H9 (cell line): ENCODE data around the gene MBNL1. TPM values are rescaled to one million over a fixed set of nuclear protein-coding genes. Genes with fewer than 3 reads are reported as not detected.

ENCODE experiments used
- DNase-seq: peaks from one replicate; pipeline ENCODE4 v3.0.0-alpha.2; 2017
- H2AFZ ChIP-seq: one replicate; pipeline ENCODE4 v1.6.1; 2013; ENCODE audit warnings: mild to moderate bottlenecking, low read length, control low read depth, moderate library complexity
- H2AK5ac ChIP-seq: 2 replicates; pipeline ENCODE4 v1.6.1; 2013; ENCODE audit warnings: low read length, control low read depth, mixed read lengths; ENCODE audit not compliant: insufficient read length
- H2BK120ac ChIP-seq: one replicate; pipeline ENCODE4 v1.6.1; 2013; ENCODE audit warnings: low read depth, mild to moderate bottlenecking, low read length, control low read depth, inconsistent platforms; ENCODE audit not compliant: poor library complexity, severe bottlenecking
- H2BK12ac ChIP-seq: 2 replicates; pipeline ENCODE4 v1.6.1; 2013; ENCODE audit warnings: low read length, control low read depth, mixed read lengths, low read depth; ENCODE audit not compliant: insufficient read length
- H2BK15ac ChIP-seq: 2 replicates; pipeline ENCODE4 v1.6.1; 2013; ENCODE audit warnings: low read depth, low read length, control low read depth
- H2BK20ac ChIP-seq: one replicate; pipeline ENCODE4 v1.6.1; 2013; ENCODE audit warnings: low read depth, mild to moderate bottlenecking, low read length, control low read depth, inconsistent platforms; ENCODE audit not compliant: poor library complexity, severe bottlenecking
- H2BK5ac ChIP-seq: 2 replicates; pipeline ENCODE4 v1.6.1; 2013; ENCODE audit warnings: low read length, control low read depth, mixed read lengths; ENCODE audit not compliant: insufficient read length
- H3K14ac ChIP-seq: 2 replicates; pipeline ENCODE4 v1.6.1; 2013; ENCODE audit warnings: low read length, control low read depth; ENCODE audit not compliant: insufficient read depth
- H3K18ac ChIP-seq: 2 replicates; pipeline ENCODE4 v1.6.1; 2013; ENCODE audit warnings: low read depth, mild to moderate bottlenecking, mixed read lengths, low read length, control low read depth; ENCODE audit not compliant: insufficient read length
- H3K23ac ChIP-seq: 2 replicates; pipeline ENCODE4 v1.6.1; 2013; ENCODE audit warnings: low read length, control low read depth, mixed read lengths, low read depth; ENCODE audit not compliant: insufficient read length
- H3K23me2 ChIP-seq: 2 replicates; pipeline ENCODE4 v1.6.1; 2013; ENCODE audit warnings: low read depth, mild to moderate bottlenecking, mixed read lengths, low read length, control low read depth; ENCODE audit not compliant: insufficient read length, poor library complexity, severe bottlenecking
- H3K27ac ChIP-seq: 2 replicates; pipeline ENCODE4 v1.5.1; 2013; ENCODE audit warnings: low read length, control low read depth, mixed read lengths, low read depth; ENCODE audit not compliant: insufficient read length
- H3K27me3 ChIP-seq: 2 replicates; pipeline ENCODE4 v1.6.1; 2013; ENCODE audit warnings: low read length, control low read depth, inconsistent platforms; ENCODE audit not compliant: insufficient read depth
- H3K4ac ChIP-seq: 2 replicates; pipeline ENCODE4 v1.6.1; 2013; ENCODE audit warnings: low read depth, mild to moderate bottlenecking, control low read depth, inconsistent platforms, low read length, moderate library complexity
- H3K4me1 ChIP-seq: 2 replicates; pipeline ENCODE4 v1.6.1; 2013; ENCODE audit warnings: low read length, control low read depth, inconsistent platforms; ENCODE audit not compliant: insufficient read depth
- H3K4me2 ChIP-seq: 2 replicates; pipeline ENCODE4 v1.6.1; 2013; ENCODE audit warnings: low read length, control low read depth, mixed read lengths; ENCODE audit not compliant: insufficient read length, insufficient read depth
- H3K56ac ChIP-seq: 2 replicates; pipeline ENCODE4 v1.6.1; 2013; ENCODE audit warnings: low read depth, mild to moderate bottlenecking, mixed read lengths, low read length, control low read depth; ENCODE audit not compliant: insufficient read length
- H3K79me1 ChIP-seq: 2 replicates; pipeline ENCODE4 v1.6.1; 2013; ENCODE audit warnings: low read depth, mild to moderate bottlenecking, moderate library complexity, low read length, control low read depth, inconsistent platforms; ENCODE audit not compliant: insufficient read depth, poor library complexity, severe bottlenecking
- H3K79me2 ChIP-seq: 2 replicates; pipeline ENCODE4 v1.6.1; 2013; ENCODE audit warnings: low read length, control low read depth, inconsistent platforms; ENCODE audit not compliant: insufficient read depth
- H3K9ac ChIP-seq: 2 replicates; pipeline ENCODE4 v1.6.1; 2013; ENCODE audit warnings: low read length, control low read depth, mixed read lengths; ENCODE audit not compliant: insufficient read length; ENCODE audit errors: extremely low read depth
- H3K9me3 ChIP-seq: one replicate; pipeline ENCODE4 v1.6.1; 2013; ENCODE audit warnings: low read depth, low read length, inconsistent platforms; ENCODE audit not compliant: control insufficient read depth
- H3T11ph ChIP-seq: one replicate; pipeline ENCODE4 v1.6.1; 2013; ENCODE audit warnings: mild to moderate bottlenecking, low read length, control low read depth, inconsistent platforms
- H4K20me1 ChIP-seq: one replicate; pipeline ENCODE4 v1.6.1; 2013; ENCODE audit not compliant: control insufficient read depth, insufficient read length, insufficient read depth
- H4K5ac ChIP-seq: 2 replicates; pipeline ENCODE4 v1.6.1; 2013; ENCODE audit warnings: low read depth, mild to moderate bottlenecking, mixed read lengths, low read length, control low read depth; ENCODE audit not compliant: insufficient read length
- H4K8ac ChIP-seq: replicated peaks from 2 replicates; pipeline ENCODE4 v1.6.1; 2013; ENCODE audit warnings: low read length, control low read depth, mixed read lengths, low read depth; ENCODE audit not compliant: insufficient read length
- H4K91ac ChIP-seq: 2 replicates; pipeline ENCODE4 v1.6.1; 2013; ENCODE audit warnings: low read depth, mild to moderate bottlenecking, moderate library complexity, mixed read lengths, low read length, control low read depth; ENCODE audit not compliant: insufficient read length
- H3K27ac Mint-ChIP-seq, 3 experiments: 2 replicates in 2 of 3; 3 replicates in 1 of 3; pipeline ENCODE4 v1.8.0; 2020 to 2021; ENCODE audit warnings: mixed read lengths in 3 of 3, mild to moderate bottlenecking in 1 of 3, moderate library complexity in 1 of 3
- H3K27me3 Mint-ChIP-seq: 2 replicates; pipeline ENCODE4 v1.8.0; 2021; ENCODE audit warnings: low read depth, mild to moderate bottlenecking, moderate library complexity, mixed read lengths
- H3K36me3 Mint-ChIP-seq, 3 experiments: 2 replicates in 2 of 3; 3 replicates in 1 of 3; pipeline ENCODE4 v1.8.0; 2020 to 2021; ENCODE audit warnings: low read depth in 3 of 3, mixed read lengths in 3 of 3; ENCODE audit not compliant: insufficient read depth in 1 of 3
- H3K4me1 Mint-ChIP-seq, 2 experiments: 2 replicates each; pipeline ENCODE4 v1.8.0; 2020; ENCODE audit warnings: mixed read lengths in 2 of 2
- H3K4me3 Mint-ChIP-seq, 2 experiments: 2 replicates in 1 of 2; 3 replicates in 1 of 2; pipeline ENCODE4 v1.8.0; 2020 to 2021; ENCODE audit warnings: mild to moderate bottlenecking in 2 of 2, mixed read lengths in 2 of 2, moderate library complexity in 1 of 2
- H3K9me3 Mint-ChIP-seq, 2 experiments: 2 replicates in 1 of 2; 3 replicates in 1 of 2; pipeline ENCODE4 v1.8.0; 2020; ENCODE audit warnings: mild to moderate bottlenecking in 2 of 2, mixed read lengths in 2 of 2, moderate library complexity in 1 of 2
- CTCF ChIP-seq: fragments of 200-600 bp; sonication (generic); conservative IDR thresholded peaks from 3 replicates; pipeline ENCODE4 v1.8.0; 2021; ENCODE audit warnings: antibody characterized with exemption, mild to moderate bottlenecking
- WGBS: extraction: QIAGEN DNeasy Blood & Tissue Kit; methylation state at CpG from one replicate; pipeline ENCODE4 v1.1.7; 2013; ENCODE audit warnings: missing lambda C conversion rate, low lambda C conversion rate, mixed read lengths; ENCODE audit not compliant: insufficient read length; ENCODE audit errors: extremely low coverage; 5-methylcytosine and 5-hydroxymethylcytosine counted together
- total RNA-seq: library from RNA; stranded (reverse); gene quantifications from 2 replicates; pipeline ENCODE4 v1.2.1, GENCODE V29; 2021

The MBNL1 gene
- total RNA-seq, 1 experiment from 2014 or later, result 14.9 TPM

- no peak overlapping the region for H2AK5ac ChIP-seq
- H3K79me2 ChIP-seq, result peaks cover 5% of the 10 kb centered on the region; the same call in 1 of the 2 replicates
- no peak overlapping the region for H3K56ac ChIP-seq
- Mint-ChIP-seq H3K9me3 (no peaks in the 10 kb centered on the region), H3K27me3 (no peaks in the 10 kb centered on the region), H3K4me3 (no peak overlapping the region), H3K27ac (no peak overlapping the region; a peak in 1 of 7 replicates), H3K4me1 (peaks cover 19 to 20% of the 10 kb centered on the region in 2 experiments), H3K36me3 (no peaks in the 10 kb centered on the region)
- H3K4me2 ChIP-seq, result no peak overlapping the region
- no peak overlapping the region for H2BK12ac ChIP-seq
- H2BK15ac ChIP-seq, result no peak overlapping the region
- H2BK5ac ChIP-seq, result no peak overlapping the region
- H3K9ac ChIP-seq, result no peak overlapping the region
- no peaks in the 10 kb centered on the region for H4K20me1 ChIP-seq
- H3K4me1 ChIP-seq, result no peaks in the 10 kb centered on the region
- H3K79me1 ChIP-seq, result no peaks in the 10 kb centered on the region
- no peaks in the 10 kb centered on the region for H3K23me2 ChIP-seq
- H4K5ac ChIP-seq, result no peak overlapping the region
- H3K23ac ChIP-seq, result no peak overlapping the region
- no peak for DNase-seq
- H4K8ac ChIP-seq, result no peak overlapping the region
- no peak overlapping the region for H3K14ac ChIP-seq
- no peaks in the 10 kb centered on the region for H3K9me3 ChIP-seq
- no peak overlapping the region for H3K4ac ChIP-seq
- H4K91ac ChIP-seq, result no peak overlapping the region
- no CpG with 5 or more reads among the region's 1 CpG for WGBS
- no peak overlapping the region for H2BK120ac ChIP-seq
- no peak overlapping the region for H2BK20ac ChIP-seq
- no peaks in the 10 kb centered on the region for H3K27me3 ChIP-seq
- H2AFZ ChIP-seq, result no peak overlapping the region
- TF ChIP-seq CTCF, result no peak
- no peak overlapping the region for H3K18ac ChIP-seq
- no peak overlapping the region for H3T11ph ChIP-seq
- H3K27ac ChIP-seq, result no peak overlapping the region
These were observed 92.2 kb downstream of the MBNL1 start for GRCh38 chr3:152360966-152361365.
